Adrenal gland (tissue), 12 donors: Measurements from ENCODE around the gene WASHC4. TPM values are rescaled to one million over a fixed set of nuclear protein-coding genes. Genes with fewer than 3 reads are reported as not detected.
A peak's percentile ranks its signal among the peaks of the same experiment; 100 is the strongest.

Experiments used
- DNase-seq, 7 donors: peaks; one replicate each; pipeline ENCODE4 v3.0.0-alpha.2; 2019 to 2020
- H3K27ac ChIP-seq, 5 donors: fragments of 200-600 bp; sonication (generic) in 4 of 5; 1 replicate in 3 of 5; 2 replicates in 2 of 5; pipeline versions ENCODE4 v1.5.1 to v1.8.0; 2016 to 2020; ENCODE audit warnings: mild to moderate bottlenecking in 1 of 5
- H3K27me3 ChIP-seq: fragments of 200-600 bp; 2 replicates; pipeline ENCODE4 v1.8.0; 2021
- H3K36me3 ChIP-seq, 2 donors: fragments of 200-600 bp; replicated peaks in 1 of 2; 1 replicate in 1 of 2; 2 replicates in 1 of 2; pipeline versions ENCODE4 v1.5.1 to v1.8.0; 2018 to 2022
- H3K4me1 ChIP-seq, 2 donors: fragments of 200-600 bp; replicated peaks in 1 of 2; 1 replicate in 1 of 2; 2 replicates in 1 of 2; pipeline versions ENCODE4 v1.5.1 to v1.8.0; 2018 to 2021
- H3K4me3 ChIP-seq, 4 donors: fragments of 200-600 bp; sonication (generic) in 3 of 4; one replicate each; pipeline ENCODE4 v1.5.1; 2016 to 2018
- H3K9me3 ChIP-seq, 3 donors: fragments of 200-600 bp; sonication (generic) in 1 of 3; replicated peaks in 1 of 3; 1 replicate in 2 of 3; 2 replicates in 1 of 3; pipeline versions ENCODE4 v1.5.1 to v1.8.0; 2016 to 2021
- CTCF ChIP-seq, 6 experiments: fragments of 450-650 bp in 4 of 6; fragments of 200-600 bp in 2 of 6; sonication (generic) in 1 of 6; IDR thresholded peaks; 1 replicate in 5 of 6; 2 replicates in 1 of 6; pipeline versions ENCODE4 v1.5.1 to v1.8.0; 2016 to 2021; ENCODE audit warnings: antibody characterized with exemption in 6 of 6, mild to moderate bottlenecking in 2 of 6, moderate library complexity in 1 of 6
- POLR2A ChIP-seq, 2 donors: fragments of 450-650 bp; IDR thresholded peaks; one replicate each; pipeline ENCODE4 v1.6.1; 2017; ENCODE audit warnings: antibody characterized with exemption in 2 of 2, mild to moderate bottlenecking in 2 of 2, moderate library complexity in 1 of 2
- WGBS, 4 donors: extraction: QIAGEN DNeasy Blood & Tissue Kit in 2 of 4; methylation state at CpG; one replicate each; pipeline versions ENCODE4 v1.1.5 to v1.1.7; 2013 to 2017; 5-methylcytosine and 5-hydroxymethylcytosine counted together
- intact Hi-C, 2 donors: fragments of 100-400 bp; cut with DNase I; formaldehyde crosslinking; loops; one replicate each; pipeline versions ENCODE4 v1.14.1 to v1.15.0; 2022 to 2023
- polyA plus RNA-seq, 3 donors: library from polyadenylated mRNA; stranded (reverse); fragments of 200-250 nt in 2 of 3; fragments of 350-450 nt in 1 of 3; fragmentation: Illumina TruSeq in 1 of 3; extraction: RNeasy Lipid Tissue Mini Kit (QIAGEN cat#74804) in 1 of 3; gene quantifications; one replicate each; pipeline ENCODE4 v1.2.3, GENCODE V29; 2013 to 2014
- total RNA-seq, 9 donors: library from RNA; depleted of rRNA in 4 of 9; stranded (reverse); fragments of >200 nt in 4 of 9; fragments of 120-200 nt in 1 of 9; fragmentation: NEBNext Ultra II Directional in 1 of 9; extraction: Animal tissue kit (Norgen Biotek cat#: 25700) in 1 of 9; gene quantifications; one replicate each; pipeline versions ENCODE4 v1.1.0 to v1.2.4, GENCODE V29; 2013 to 2023
- donor health status: healthy with polysubstance abuse.
- donor health status: Bipolar disorder and iron deficiency.
- donor health status: DM: yes; HTN: yes; CAD: no.
- donor health status: DM: no; HTN: no; CAD: no.
- donor health status: DM: no; HTN: no; CAD: no.
- donor health status: DM: yes; HTN: yes; CAD: no.

WASHC4 gene
- total and polyA plus RNA-seq, 12 donors: 17.8 to 90.6 (median 52.8) TPM

GRCh38 chr12:105196090-105196489, 88.6 kb downstream of the WASHC4 start:
- H3K27ac ChIP-seq: no peak overlapping the region
- intact Hi-C loops: no loop called here
- H3K4me3 ChIP-seq: no peak overlapping the region
- peaks cover 0 to 64% of the 10 kb centered on the region in 2 donors for H3K36me3 ChIP-seq
- H3K27me3 ChIP-seq: no peaks in the 10 kb centered on the region
- H3K4me1 ChIP-seq: peaks cover 0 to 16% of the 10 kb centered on the region in 2 donors
- no peaks in the 10 kb centered on the region for H3K9me3 ChIP-seq
- WGBS, 4 donors: 96 to 99% (median 97%) methylated on average over 6 of the region's 6 CpGs
- no peak for DNase-seq
- no peak for TF ChIP-seq POLR2A (IDR thresholded peaks at IDR 0.05)
- no peak for TF ChIP-seq CTCF (IDR thresholded peaks at IDR 0.05)

GRCh38 chr12:105198961-105199360, 91.4 kb downstream of the WASHC4 start:
- TF ChIP-seq CTCF (IDR thresholded peaks at IDR 0.05): no peak
- no peak for TF ChIP-seq POLR2A (IDR thresholded peaks at IDR 0.05)
- H3K9me3 ChIP-seq: no peaks in the 10 kb centered on the region
- peak in 1 of 7 donors; percentile 46 for DNase-seq
- WGBS, 4 donors: 61 to 85% (median 65%) methylated on average over 5 to 6 of the region's 6 CpGs
- peaks cover 0 to 27% of the 10 kb centered on the region in 2 donors for H3K4me1 ChIP-seq
- H3K27me3 ChIP-seq: no peaks in the 10 kb centered on the region
- H3K4me3 ChIP-seq: no peak overlapping the region
- peak overlapping the region in 2 of 5 donors; percentile 44 to 52 for H3K27ac ChIP-seq
- intact Hi-C loops: no loop called here
- H3K36me3 ChIP-seq: peaks cover 0 to 55% of the 10 kb centered on the region in 2 donors

- H3K36me3 ChIP-seq: peaks cover 0 to 54% of the 10 kb centered on the region in 2 donors
- intact Hi-C loops: no loop called here
- H3K27me3 ChIP-seq: no peaks in the 10 kb centered on the region
- WGBS, 4 donors: 93 to 100% (median 95%) methylated on average over 2 to 4 of the region's 4 CpGs
- H3K4me1 ChIP-seq: peaks cover 3 to 30% of the 10 kb centered on the region in 2 donors
- no peaks in the 10 kb centered on the region for H3K9me3 ChIP-seq
- H3K4me3 ChIP-seq: no peak overlapping the region
- no peak for TF ChIP-seq POLR2A (IDR thresholded peaks at IDR 0.05)
- TF ChIP-seq CTCF (IDR thresholded peaks at IDR 0.05): no peak
- peak overlapping the region in 1 of 5 donors; percentile 52 for H3K27ac ChIP-seq
- no peak for DNase-seq
These were observed 92.9 kb downstream of the WASHC4 start for GRCh38 chr12:105200385-105200784.

GRCh38 chr12:105201299-105201698, 93.8 kb downstream of the WASHC4 start:
- peak overlapping the region in 1 of 5 donors; percentile 30 for H3K27ac ChIP-seq
- intact Hi-C loops: no loop called here
- TF ChIP-seq CTCF (IDR thresholded peaks at IDR 0.05) (no peak), POLR2A (IDR thresholded peaks at IDR 0.05) (no peak)
- H3K36me3 ChIP-seq: peaks cover 0 to 56% of the 10 kb centered on the region in 2 donors
- DNase-seq: peak; percentile 65 to 86 (median 78)
- no peak overlapping the region for H3K4me3 ChIP-seq
- no peaks in the 10 kb centered on the region for H3K9me3 ChIP-seq
- WGBS, 4 donors: 49 to 74% (median 63%) methylated on average over 5 to 7 of the region's 7 CpGs
- H3K27me3 ChIP-seq: no peaks in the 10 kb centered on the region
- H3K4me1 ChIP-seq: peaks cover 4 to 39% of the 10 kb centered on the region in 2 donors
